Astrocyte (in vitro differentiated cells and primary cell): Measurements from ENCODE around the gene CCDC30. TPM values are rescaled to one million over a fixed set of nuclear protein-coding genes. Genes with fewer than 3 reads are reported as not detected.

ENCODE experiments used
- DNase-seq: peaks from one replicate; pipeline ENCODE4 v3.0.0-alpha.2; 2010; ENCODE audit warnings: low read depth
- FAIRE-seq: peaks from 2 replicates; lab custom pipeline; 2011; peaks lifted over from hg19 to GRCh38; lab: Jason Lieb, UNC
- H2AFZ ChIP-seq: 2 replicates; pipeline ENCODE4 v1.6.0; 2012; ENCODE audit warnings: low read depth, low read length, inconsistent platforms
- H3K27ac ChIP-seq: 2 replicates; pipeline ENCODE4 v1.5.1; 2011; ENCODE audit warnings: low read depth, low read length, inconsistent platforms
- H3K27me3 ChIP-seq: 2 replicates; pipeline ENCODE4 v1.6.0; 2011; ENCODE audit warnings: low read length, inconsistent platforms; ENCODE audit not compliant: insufficient read depth
- H3K36me3 ChIP-seq: 2 replicates; pipeline ENCODE4 v1.5.1; 2011; ENCODE audit warnings: low read length, inconsistent platforms; ENCODE audit not compliant: insufficient read depth
- H3K4me1 ChIP-seq: 2 replicates; pipeline ENCODE4 v1.5.1; 2011; ENCODE audit warnings: low read length, inconsistent platforms; ENCODE audit not compliant: insufficient read depth
- H3K4me2 ChIP-seq: 2 replicates; pipeline ENCODE4 v1.6.0; 2012; ENCODE audit warnings: low read length, inconsistent platforms
- H3K4me3 ChIP-seq: 2 replicates; pipeline ENCODE4 v1.5.1; 2011; ENCODE audit warnings: low read depth, mild to moderate bottlenecking, low read length, inconsistent platforms; ENCODE audit not compliant: insufficient read depth
- H3K79me2 ChIP-seq: 2 replicates; pipeline ENCODE4 v1.6.0; 2012; ENCODE audit warnings: mild to moderate bottlenecking, low read length, inconsistent platforms; ENCODE audit not compliant: insufficient read depth
- H3K9ac ChIP-seq: 2 replicates; pipeline ENCODE4 v1.6.0; 2012; ENCODE audit warnings: mild to moderate bottlenecking, low read length, inconsistent platforms
- H3K9me3 ChIP-seq: 2 replicates; pipeline ENCODE4 v1.5.1; 2012; ENCODE audit warnings: low read depth, mild to moderate bottlenecking, low read length, inconsistent platforms; ENCODE audit not compliant: insufficient read depth
- H4K20me1 ChIP-seq: 2 replicates; pipeline ENCODE4 v1.6.0; 2012; ENCODE audit warnings: low read length, inconsistent platforms; ENCODE audit not compliant: insufficient read depth
- H3K27ac Mint-ChIP-seq: one replicate; pipeline ENCODE4 v1.8.0; 2021; ENCODE audit warnings: mild to moderate bottlenecking, mixed read lengths; ENCODE audit not compliant: unreplicated experiment
- H3K27me3 Mint-ChIP-seq: one replicate; pipeline ENCODE4 v1.8.0; 2021; ENCODE audit warnings: low read depth, mixed read lengths; ENCODE audit not compliant: unreplicated experiment
- H3K36me3 Mint-ChIP-seq: one replicate; pipeline ENCODE4 v1.8.0; 2021; ENCODE audit warnings: low read depth, mixed read lengths; ENCODE audit not compliant: unreplicated experiment
- H3K4me1 Mint-ChIP-seq: one replicate; pipeline ENCODE4 v1.8.0; 2021; ENCODE audit warnings: low read depth, mixed read lengths; ENCODE audit not compliant: unreplicated experiment
- H3K4me3 Mint-ChIP-seq: one replicate; pipeline ENCODE4 v1.8.0; 2021; ENCODE audit warnings: mild to moderate bottlenecking, moderate library complexity, mixed read lengths; ENCODE audit not compliant: unreplicated experiment
- H3K9me3 Mint-ChIP-seq: one replicate; pipeline ENCODE4 v1.8.0; 2021; ENCODE audit warnings: mild to moderate bottlenecking, mixed read lengths; ENCODE audit not compliant: unreplicated experiment
- CTCF ChIP-seq: IDR thresholded peaks from 2 replicates; pipeline ENCODE4 v1.5.1; 2011; ENCODE audit warnings: low read depth, mild to moderate bottlenecking, inconsistent platforms, low read length, moderate library complexity; ENCODE audit not compliant: insufficient read depth
- EZH2 ChIP-seq: IDR thresholded peaks from 2 replicates; pipeline ENCODE4 v1.6.1; 2012; ENCODE audit warnings: mild to moderate bottlenecking, low read length, inconsistent platforms; ENCODE audit not compliant: insufficient read depth
- total RNA-seq: library from RNA; stranded (reverse); gene quantifications from 2 replicates; pipeline ENCODE4 v1.2.1, GENCODE V29; 2021

The CCDC30 gene
- total RNA-seq, 1 donor from 2014 or later: 2.5 TPM

GRCh38 chr1:42417166-42417565 is 45.9 kb upstream of the CCDC30 start:
- Mint-ChIP-seq H3K27me3 (peaks cover 3% of the 10 kb centered on the region), H3K27ac (no peak overlapping the region), H3K36me3 (no peaks in the 10 kb centered on the region), H3K4me3 (no peak overlapping the region), H3K4me1 (peaks cover 20% of the 10 kb centered on the region), H3K9me3 (no peaks in the 10 kb centered on the region)
- no peak overlapping the region for H3K9ac ChIP-seq
- no peaks in the 10 kb centered on the region for H3K36me3 ChIP-seq
- peaks cover 12% of the 10 kb centered on the region for H3K4me1 ChIP-seq
- DNase-seq: no peak
- no peak for FAIRE-seq
- no peak overlapping the region for H3K4me2 ChIP-seq
- no peaks in the 10 kb centered on the region for H3K9me3 ChIP-seq
- no peak overlapping the region for H3K27ac ChIP-seq
- no peaks in the 10 kb centered on the region for H3K79me2 ChIP-seq
- peaks cover 17% of the 10 kb centered on the region for H3K27me3 ChIP-seq
- no peak overlapping the region for H2AFZ ChIP-seq
- H4K20me1 ChIP-seq: no peaks in the 10 kb centered on the region
- H3K4me3 ChIP-seq: no peak overlapping the region
- TF ChIP-seq EZH2: no peak
- no peak for TF ChIP-seq CTCF

- Mint-ChIP-seq H3K36me3 (no peaks in the 10 kb centered on the region), H3K27ac (peak overlapping the region; percentile 16), H3K27me3 (peaks cover 3% of the 10 kb centered on the region), H3K4me1 (peaks cover 20% of the 10 kb centered on the region), H3K4me3 (no peak overlapping the region), H3K9me3 (no peaks in the 10 kb centered on the region)
- Histone ChIP-seq H4K20me1 (no peaks in the 10 kb centered on the region), H3K27ac (no peak overlapping the region), H3K27me3 (peaks cover 22% of the 10 kb centered on the region), H2AFZ (no peak overlapping the region), H3K9me3 (no peaks in the 10 kb centered on the region), H3K4me3 (no peak overlapping the region), H3K36me3 (no peaks in the 10 kb centered on the region), H3K9ac (no peak overlapping the region), H3K4me1 (peaks cover 12% of the 10 kb centered on the region), H3K4me2 (no peak overlapping the region), H3K79me2 (no peaks in the 10 kb centered on the region)
- TF ChIP-seq CTCF (no peak), EZH2 (no peak)
- DNase-seq (no peak), FAIRE-seq (no peak)
These were observed 44.6 kb upstream of the CCDC30 start for GRCh38 chr1:42418516-42418915.

- Mint-ChIP-seq H3K27ac (no peak overlapping the region), H3K36me3 (no peaks in the 10 kb centered on the region), H3K4me3 (no peak overlapping the region), H3K27me3 (peaks cover 3% of the 10 kb centered on the region), H3K9me3 (no peaks in the 10 kb centered on the region), H3K4me1 (peaks cover 28% of the 10 kb centered on the region)
- DNase-seq (peak; percentile 8), FAIRE-seq (no peak)
- H3K27ac ChIP-seq: no peak overlapping the region
- no peak overlapping the region for H3K4me3 ChIP-seq
- H3K79me2 ChIP-seq: no peaks in the 10 kb centered on the region
- H3K4me1 ChIP-seq: peaks cover 12% of the 10 kb centered on the region
- no peak overlapping the region for H2AFZ ChIP-seq
- no peak overlapping the region for H3K9ac ChIP-seq
- peaks cover 21% of the 10 kb centered on the region for H3K27me3 ChIP-seq
- no peak overlapping the region for H3K4me2 ChIP-seq
- no peaks in the 10 kb centered on the region for H4K20me1 ChIP-seq
- no peaks in the 10 kb centered on the region for H3K36me3 ChIP-seq
- no peaks in the 10 kb centered on the region for H3K9me3 ChIP-seq
- TF ChIP-seq CTCF (no peak), EZH2 (no peak)
These were observed 43.8 kb upstream of the CCDC30 start for GRCh38 chr1:42419126-42419821.
